Keratinocyte (primary cell): ENCODE data around the gene TVP23C.

ENCODE experiments used
- CTCF ChIP-seq, 3 experiments: IDR thresholded peaks in 1 of 3; conservative IDR thresholded peaks in 1 of 3; optimal IDR thresholded peaks in 1 of 3; 2 replicates in 2 of 3; 3 replicates in 1 of 3; pipeline versions ENCODE3 to v1.5.1; 2011; ENCODE audit warnings: low read length in 3 of 3, mild to moderate bottlenecking in 3 of 3, moderate library complexity in 2 of 3, control low read depth in 1 of 3, inconsistent platforms in 1 of 3; ENCODE audit not compliant: insufficient read depth in 2 of 3; ENCODE audit errors: extremely low read depth in 1 of 3
- EZH2 ChIP-seq: IDR thresholded peaks from one replicate; pipeline ENCODE4 v1.6.1; 2012; ENCODE audit warnings: inconsistent platforms, mild to moderate bottlenecking, low read length, moderate library complexity

DNA sequence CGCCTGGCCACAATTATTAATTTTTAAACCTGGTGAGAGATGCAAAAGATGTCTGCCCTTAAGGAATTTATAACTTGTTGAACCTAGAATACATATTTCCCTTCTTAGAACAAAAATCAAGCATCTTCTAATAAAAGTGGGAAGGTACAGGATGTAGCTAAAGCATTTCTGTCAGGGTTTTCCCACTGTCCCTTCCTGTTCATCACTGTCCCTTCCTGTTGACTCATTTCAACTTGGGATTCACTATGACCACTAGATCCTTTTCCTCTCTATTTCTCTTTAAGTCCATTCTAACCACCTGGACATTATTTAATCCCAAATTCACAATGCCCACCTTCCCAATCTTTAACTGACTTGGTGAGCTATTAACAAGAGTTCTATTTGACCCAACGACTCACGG is 62.0 kb downstream of the TVP23C start:
- TF ChIP-seq CTCF (optimal IDR thresholded peaks at IDR 0.05 in 1 of 3, IDR thresholded peaks at IDR 0.05 in 1 of 3, conservative IDR thresholded peaks at IDR 0.05 in 1 of 3; ENCODE audit: extremely low read depth in 1 of 3, insufficient read depth in 2 of 3, low read length in 3 of 3) (no peak), EZH2 (no peak)
